Uterus (tissue), 2 donors: ENCODE data around the gene COL13A1.

ENCODE experiments used
- CTCF ChIP-seq, 4 experiments: fragments of 200-600 bp in 2 of 4; fragments of 450-650 bp in 2 of 4; sonication (generic) in 2 of 4; IDR thresholded peaks; one replicate each; pipeline ENCODE4 v1.5.1; 2016 to 2019; ENCODE audit warnings: antibody characterized with exemption in 4 of 4, mild to moderate bottlenecking in 2 of 4, moderate library complexity in 1 of 4
- POLR2A ChIP-seq, 2 donors: fragments of 450-650 bp; IDR thresholded peaks; one replicate each; pipeline ENCODE4 v1.6.1; 2016; ENCODE audit warnings: antibody characterized with exemption in 2 of 2, mild to moderate bottlenecking in 1 of 2, moderate library complexity in 1 of 2

GRCh38 chr10:69847458-69847857, 45.8 kb downstream of the COL13A1 start:
- TF ChIP-seq CTCF (IDR thresholded peaks at IDR 0.05) (no peak), POLR2A (IDR thresholded peaks at IDR 0.05) (no peak)
